NCI-H2196 treated with DMSO at 0.1 percent for 48 hours (cell line): ENCODE results near the gene CD33.

Source experiments
- DNase-seq: peaks from one replicate; lab custom pipeline; 2025; ENCODE audit not compliant: unreplicated experiment; lab: John Stamatoyannopoulos, UW

The CD33 gene

DNA sequence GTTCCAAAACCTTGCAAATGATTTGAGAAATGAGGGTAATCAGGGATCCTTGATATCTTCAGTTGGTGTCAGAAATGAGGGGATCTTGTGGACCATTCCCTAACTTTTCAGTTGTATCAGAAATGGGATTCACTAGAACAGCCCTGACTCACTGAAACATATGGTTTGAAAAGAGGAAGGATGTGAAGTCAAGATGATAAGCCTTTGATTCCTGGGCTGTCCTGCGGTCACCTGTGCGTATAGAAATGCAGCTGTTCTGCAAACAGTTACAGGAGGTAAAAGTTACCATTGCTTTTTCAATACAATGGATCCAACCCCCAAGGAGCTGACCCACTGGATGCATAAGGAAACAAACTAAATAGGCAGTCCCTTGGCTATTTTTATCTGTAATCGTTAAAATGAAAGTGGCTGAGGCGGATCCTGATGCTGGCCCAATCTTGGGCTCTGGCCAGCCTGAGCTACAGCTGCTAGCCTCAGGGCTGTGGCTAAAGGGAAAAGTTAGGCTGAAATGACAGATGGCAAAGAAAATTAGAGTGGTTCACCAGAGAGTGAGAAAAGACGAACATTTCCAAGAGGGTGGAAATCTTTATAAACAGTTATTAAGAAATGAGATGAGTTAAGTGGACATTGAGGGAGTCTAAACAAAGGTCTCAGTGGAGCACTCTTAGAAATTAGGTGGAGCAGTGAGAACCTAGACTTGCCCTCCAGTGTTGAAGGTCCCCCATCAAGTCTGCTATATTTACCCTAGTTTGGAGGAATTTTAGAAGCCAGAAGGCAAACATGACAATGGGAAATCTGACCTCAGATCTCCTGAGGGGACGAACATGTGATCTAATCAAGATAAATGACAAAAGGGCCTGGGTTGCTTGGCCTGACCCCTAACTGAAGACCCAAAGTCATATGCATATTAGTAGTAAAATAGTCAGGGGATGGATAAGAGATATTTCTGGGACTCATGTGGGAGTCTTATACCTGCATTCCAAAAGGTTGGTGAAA lies 33.6 kb downstream of the CD33 start:
- DNase-seq: no peak

DNA sequence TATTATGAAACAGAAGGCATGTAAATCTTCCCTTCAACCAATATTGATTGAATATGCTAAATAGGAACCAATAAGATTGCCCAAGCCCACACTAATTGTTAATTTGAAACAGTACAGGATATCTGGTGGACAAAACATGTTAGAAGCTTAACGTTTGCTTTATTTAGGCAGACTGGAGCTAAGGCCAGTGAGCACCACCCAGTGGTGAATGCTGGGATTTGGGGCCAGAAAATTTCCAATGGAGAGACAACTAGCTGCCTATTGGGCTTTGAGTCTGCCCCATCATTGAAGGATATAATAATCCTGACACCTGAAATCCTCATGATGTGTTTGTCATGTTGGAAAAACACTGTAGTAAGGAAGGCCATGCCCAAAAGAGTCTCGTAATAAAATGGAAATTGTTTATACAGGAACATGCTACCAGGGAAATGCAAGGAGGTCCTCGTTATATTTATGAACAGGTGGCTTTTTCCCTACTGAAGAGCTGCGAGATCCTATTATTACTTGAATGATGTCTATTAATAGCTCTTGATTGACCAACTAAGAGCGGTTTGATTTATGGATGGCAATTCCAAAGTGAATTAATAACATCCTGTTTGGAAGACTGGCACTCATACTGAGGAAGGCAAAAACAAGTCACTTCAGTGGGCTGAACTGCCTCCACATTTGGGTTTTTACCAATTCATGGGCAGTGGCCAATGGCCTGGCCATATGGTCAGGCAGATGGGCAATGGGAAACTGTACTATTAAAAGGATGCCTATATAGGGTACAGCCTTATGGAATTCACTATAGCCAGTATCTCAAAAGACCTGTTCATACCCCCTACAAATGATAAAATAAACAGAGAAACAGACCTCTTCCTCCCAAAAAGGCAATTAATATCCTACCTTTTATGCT lies 34.7 kb downstream of the CD33 start:
- DNase-seq: no peak

DNA sequence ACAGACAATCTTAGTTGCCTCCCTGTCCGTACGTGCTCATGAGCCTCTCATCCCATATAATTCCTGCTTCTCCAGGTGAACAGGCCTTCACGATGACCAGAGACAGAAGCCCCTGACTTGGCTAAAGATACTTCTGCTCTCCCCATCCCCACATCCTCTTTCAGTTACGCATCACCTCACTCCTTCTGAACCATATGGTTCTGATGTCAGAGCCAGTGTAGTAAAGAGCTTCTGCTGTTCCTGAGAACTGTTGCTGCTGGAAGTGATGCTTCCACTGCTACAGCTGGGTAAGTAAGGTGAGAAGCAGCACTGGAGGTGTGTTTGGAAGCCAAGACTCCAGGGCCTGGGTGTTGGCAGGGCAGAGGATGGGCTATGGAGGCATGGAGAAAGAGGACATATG lies 38.9 kb downstream of the CD33 start:
- no peak for DNase-seq

- no peak for DNase-seq
Measured at GRCh38 chr19:51271067-51271466, 46.2 kb downstream of the CD33 start.

- DNase-seq: no peak
Measured at GRCh38 chr19:51272183-51272810, 47.4 kb downstream of the CD33 start.

GRCh38 chr19:51274049-51274770 lies 49.3 kb downstream of the CD33 start:
- no peak for DNase-seq

DNA sequence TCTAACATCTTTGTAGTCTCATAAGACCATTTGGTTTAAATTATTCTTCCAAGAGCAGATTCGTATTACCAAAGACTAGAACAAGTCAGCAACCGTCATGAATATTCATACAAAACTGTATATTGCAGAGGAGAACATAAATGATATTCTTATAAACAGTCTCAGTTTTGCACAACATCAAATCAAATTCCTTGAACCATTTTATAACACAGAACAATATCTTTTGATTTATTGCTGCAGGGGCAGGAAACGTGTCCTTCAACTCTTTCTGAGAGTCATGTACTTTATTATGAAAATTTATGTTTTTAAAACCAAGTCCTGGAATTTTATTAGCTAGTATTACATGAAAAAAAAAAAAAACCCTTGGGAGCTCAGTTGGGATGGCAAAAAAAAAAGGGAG lies 52.2 kb downstream of the CD33 start:
- DNase-seq: no peak

DNA sequence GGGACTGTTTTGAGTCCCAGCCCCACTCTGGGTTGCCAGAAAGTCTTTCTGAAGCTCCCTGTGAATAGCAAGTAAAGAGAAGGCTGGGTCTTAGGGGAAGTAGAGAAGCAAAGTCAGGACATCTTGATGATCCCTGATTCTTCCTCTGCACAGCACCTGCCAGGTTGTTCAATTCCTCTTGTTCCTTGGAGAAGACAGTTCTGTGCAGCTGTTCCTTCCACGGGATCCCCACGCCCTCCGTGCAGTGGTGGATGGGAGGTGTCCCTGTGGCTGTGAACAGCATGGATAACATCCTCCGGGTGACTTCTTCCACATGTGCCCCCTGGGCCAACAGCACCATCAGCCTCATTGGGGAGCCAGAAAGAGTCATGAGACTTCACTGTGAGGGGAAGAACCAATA lies 57.5 kb downstream of the CD33 start:
- no peak for DNase-seq

DNA sequence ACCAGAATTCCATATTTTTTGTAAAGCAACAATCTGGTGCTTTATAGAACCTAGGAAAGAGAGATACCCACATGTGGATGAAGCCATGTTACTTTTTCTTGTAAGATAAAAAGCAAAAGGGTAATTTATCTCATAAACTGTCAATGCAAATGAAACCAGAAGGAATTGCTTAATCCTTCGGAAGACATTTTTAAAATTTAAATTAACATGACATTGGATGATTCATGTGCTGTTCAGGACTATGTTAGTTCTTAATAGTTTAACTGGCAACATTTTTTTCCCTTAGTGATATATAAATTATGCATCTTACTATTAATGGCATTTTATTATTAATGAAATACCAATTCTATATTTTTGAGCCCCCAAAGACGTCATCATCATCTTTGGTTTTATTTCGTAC lies 60.8 kb downstream of the CD33 start:
- no peak for DNase-seq
